ENCODE data around the gene ITSN2.

ITSN2 gene

GRCh38 chr2:24179683-24180082, 180.7 kb downstream of the ITSN2 start:
- no peak for DNase-seq (ENCODE audit: low read depth in 2 of 2)

GRCh38 chr2:24176326-24176725, 184.0 kb downstream of the ITSN2 start:
- DNase-seq (ENCODE audit: low read depth in 2 of 2), result no peak

GRCh38 chr2:24175631-24176187, 184.6 kb downstream of the ITSN2 start:
- no peak for DNase-seq (ENCODE audit: low read depth in 2 of 2)

GRCh38 chr2:24174851-24175277, 185.5 kb downstream of the ITSN2 start, which contains the start of gene FAM228A:
TSS of gene FAM228A (plus strand) at chr2:24175053. CDS start at chr2:24175481, 428 bp downstream.
- DNase-seq (ENCODE audit: low read depth in 2 of 2), result no peak

GRCh38 chr2:24169023-24169422, 191.3 kb downstream of the ITSN2 start:
- no peak for DNase-seq (ENCODE audit: low read depth in 2 of 2)

- peak; percentile 30 to 31 for DNase-seq (ENCODE audit: low read depth in 2 of 2)
These were observed 195.8 kb downstream of the ITSN2 start for GRCh38 chr2:24164416-24164973.

GRCh38 chr2:24163601-24164000, 196.7 kb downstream of the ITSN2 start:
- DNase-seq (ENCODE audit: low read depth in 2 of 2), result no peak

GRCh38 chr2:24163186-24163585, 197.2 kb downstream of the ITSN2 start:
- DNase-seq (ENCODE audit: low read depth in 2 of 2), result no peak

- DNase-seq (ENCODE audit: low read depth in 2 of 2), result no peak
These were observed 197.8 kb downstream of the ITSN2 start for GRCh38 chr2:24162494-24162893.

- no peak for DNase-seq (ENCODE audit: low read depth in 2 of 2)
These were observed 199.6 kb downstream of the ITSN2 start for GRCh38 chr2:24160761-24161160.

- no peak for DNase-seq (ENCODE audit: low read depth in 2 of 2)
These were observed 200.6 kb downstream of the ITSN2 start for GRCh38 chr2:24159708-24160107.

- DNase-seq (ENCODE audit: low read depth in 2 of 2), result no peak
These were observed 202.2 kb downstream of the ITSN2 start for GRCh38 chr2:24158131-24158530.

- no peak for DNase-seq (ENCODE audit: low read depth in 2 of 2)
These were observed 206.9 kb downstream of the ITSN2 start for GRCh38 chr2:24153478-24153877.

Measured in stimulated activated CD8-positive, alpha-beta memory T cell treated with anti-CD3 and anti-CD28 coated beads, Interleukin-2, amount 100 ng/mL, for 48 hours (primary cell).